Endothelial cell of umbilical vein (primary cell): ENCODE data around the gene SUSD6. TPM values are rescaled to one million over a fixed set of nuclear protein-coding genes. Genes with fewer than 3 reads are reported as not detected.
"Not testable (repeated sequence)": the region's sequence is repeated elsewhere in the genome, so short reads cannot be mapped to it uniquely, and the experiment has no call there.

Experiments
- BruUV-seq: library from RNA; stranded (reverse); fragments of 400-500 nt; replicated peaks from 2 replicates; lab custom pipeline; 2021; lab: Mats Ljungman, UMichigan
- CTCF ChIA-PET: fragments of 300-600, 350-600 bp; sonication (Branson Sonifier 250); formaldehyde crosslinking; loops from one replicate; lab custom pipeline; 2021; ENCODE audit warnings: antibody characterized with exemption, inconsistent platforms; lab: Charles Lee
- POLR2A ChIA-PET: fragments of 300-600, 350-600 bp; sonication (Branson Sonifier 250); formaldehyde crosslinking; loops from one replicate; lab custom pipeline; 2021; ENCODE audit warnings: antibody characterized with exemption, inconsistent platforms; lab: Charles Lee
- DNase-seq: peaks from one replicate; pipeline ENCODE4 v3.0.0-alpha.2; 2011; ENCODE audit warnings: low read depth, low spot score
- FAIRE-seq: peaks from 2 replicates; lab custom pipeline; 2011; peaks lifted over from hg19 to GRCh38; lab: Jason Lieb, UNC
- H2AFZ ChIP-seq: 2 replicates; pipeline ENCODE4 v1.6.0; 2012; ENCODE audit warnings: low read depth, low read length, control low read depth, inconsistent platforms
- H3K27ac ChIP-seq: 2 replicates; pipeline ENCODE4 v1.5.1; 2011; ENCODE audit warnings: low read depth, mild to moderate bottlenecking, control low read depth, low read length, moderate library complexity; ENCODE audit not compliant: insufficient read depth
- H3K27me3 ChIP-seq, 2 experiments: 2 replicates each; pipeline versions ENCODE4 v1.6.0 to v1.6.1; 2011; ENCODE audit warnings: low read length in 2 of 2, mixed read lengths in 1 of 2; ENCODE audit not compliant: control insufficient read depth in 2 of 2, insufficient read depth in 2 of 2
- H3K36me3 ChIP-seq, 2 experiments: 2 replicates in 1 of 2; 3 replicates in 1 of 2; pipeline ENCODE4 v1.5.1; 2011; ENCODE audit warnings: low read length in 2 of 2, mild to moderate bottlenecking in 1 of 2, moderate library complexity in 1 of 2; ENCODE audit not compliant: control insufficient read depth in 2 of 2, insufficient read depth in 2 of 2; ENCODE audit errors: extremely low read depth in 1 of 2
- H3K4me1 ChIP-seq: 3 replicates; pipeline ENCODE4 v1.5.1; 2011; ENCODE audit warnings: mild to moderate bottlenecking, low read length; ENCODE audit not compliant: control insufficient read depth, insufficient read depth; ENCODE audit errors: extremely low read depth
- H3K4me2 ChIP-seq: 2 replicates; pipeline ENCODE4 v1.6.1; 2011; ENCODE audit warnings: low read length, control low read depth, mixed read lengths; ENCODE audit not compliant: insufficient read depth
- H3K4me3 ChIP-seq, 3 experiments: fragments of 200-600 bp in 1 of 3; sonication (generic), shearing (Covaris generic) in 1 of 3; replicated peaks in 1 of 3; 2 replicates each; pipeline ENCODE4 v1.5.1; 2011 to 2016; ENCODE audit warnings: control low read depth in 3 of 3, low read length in 3 of 3, mild to moderate bottlenecking in 2 of 3, inconsistent platforms in 1 of 3, low read depth in 1 of 3, moderate library complexity in 1 of 3; ENCODE audit not compliant: insufficient read depth in 1 of 3
- H3K79me2 ChIP-seq: 2 replicates; pipeline ENCODE4 v1.6.0; 2012; ENCODE audit warnings: low read length, inconsistent platforms; ENCODE audit not compliant: control insufficient read depth, insufficient read depth
- H3K9ac ChIP-seq: replicated peaks from 2 replicates; pipeline ENCODE3; 2011; ENCODE audit warnings: low read length, control low read depth; ENCODE audit not compliant: insufficient read depth; ENCODE audit errors: extremely low read depth
- H3K9me1 ChIP-seq: replicated peaks from 3 replicates; pipeline ENCODE4 v1.6.0; 2011; ENCODE audit warnings: mild to moderate bottlenecking, low read length; ENCODE audit not compliant: control insufficient read depth, insufficient read depth; ENCODE audit errors: extremely low read depth
- H3K9me3 ChIP-seq: replicated peaks from 2 replicates; pipeline ENCODE4 v1.5.1; 2012; ENCODE audit warnings: low read length, inconsistent platforms; ENCODE audit not compliant: control insufficient read depth, insufficient read depth
- H4K20me1 ChIP-seq: replicated peaks from 2 replicates; pipeline ENCODE3; 2011; ENCODE audit warnings: mild to moderate bottlenecking, low read length; ENCODE audit not compliant: control insufficient read depth, insufficient read depth; ENCODE audit errors: extremely low read depth
- CTCF ChIP-seq, 2 donors: IDR thresholded peaks; 1 replicate in 1 of 2; 2 replicates in 1 of 2; pipeline ENCODE4 v1.5.1; 2011; ENCODE audit warnings: low read length in 2 of 2, mild to moderate bottlenecking in 2 of 2, moderate library complexity in 2 of 2, control low read depth in 1 of 2, inconsistent platforms in 1 of 2, low read depth in 1 of 2; ENCODE audit not compliant: insufficient read depth in 1 of 2; ENCODE audit errors: extremely low read depth in 1 of 2
- EZH2 ChIP-seq: IDR thresholded peaks from 2 replicates; pipeline ENCODE4 v1.6.1; 2012; ENCODE audit warnings: borderline replicate concordance, low read depth, mild to moderate bottlenecking, moderate library complexity, low read length, inconsistent platforms; ENCODE audit not compliant: severe bottlenecking
- FOS ChIP-seq: IDR thresholded peaks from 2 replicates; pipeline ENCODE4 v1.6.1; 2011; ENCODE audit warnings: mild to moderate bottlenecking, low read length, moderate library complexity, borderline replicate concordance; ENCODE audit not compliant: insufficient read depth
- GATA2 ChIP-seq: IDR thresholded peaks from 2 replicates; pipeline ENCODE4 v1.7.0; 2011; ENCODE audit warnings: low read depth, mild to moderate bottlenecking, moderate library complexity, mixed read lengths, low read length; ENCODE audit not compliant: insufficient read length, insufficient read depth
- JUN ChIP-seq: IDR thresholded peaks from 2 replicates; pipeline ENCODE4 v1.6.1; 2011; ENCODE audit warnings: borderline replicate concordance, low read depth; ENCODE audit not compliant: insufficient read length, insufficient read depth
- MAX ChIP-seq: IDR thresholded peaks from 2 replicates; pipeline ENCODE4 v1.6.1; 2011; ENCODE audit not compliant: insufficient read depth, insufficient read length
- MYC ChIP-seq: IDR thresholded peaks from one replicate; pipeline ENCODE4 v1.6.1; 2011; ENCODE audit warnings: mild to moderate bottlenecking, low read depth, low read length
- POLR2A ChIP-seq: IDR thresholded peaks from 2 replicates; pipeline ENCODE4 v1.6.1; 2012; ENCODE audit warnings: low read depth, mild to moderate bottlenecking, control low read depth, low read length
- POLR2AphosphoS5 ChIP-seq: IDR thresholded peaks from 2 replicates; pipeline ENCODE4 v1.6.1; 2012; ENCODE audit warnings: low read depth, mild to moderate bottlenecking, control low read depth, low read length, moderate library complexity; ENCODE audit not compliant: insufficient read depth
- dilution Hi-C: fragments of 300-500 bp; cut with MboI; formaldehyde crosslinking; loops from one replicate; pipeline ENCODE4 v1.15.0; 2019; ENCODE audit warnings: low sequenced_read_pairs; ENCODE audit not compliant: extremely low pct_ligation_motif_present
- intact Hi-C: fragments of 100-400 bp; cut with micrococcal nuclease; formaldehyde crosslinking; loops from one replicate; pipeline ENCODE4 v1.10.0; 2022
- polyA plus RNA-seq, 4 experiments: library from polyadenylated mRNA; depleted of rRNA in 3 of 4; stranded (reverse) in 3 of 4; unstranded in 1 of 4; fragments of >200 nt; gene quantifications; 2 replicates each; pipeline versions ENCODE4 v1.2.1 to v1.2.3, GENCODE V29; 2011 to 2012; ENCODE audit warnings: missing spikeins in 1 of 4
- total RNA-seq: library from RNA; stranded (reverse); gene quantifications from 2 replicates; pipeline ENCODE4 v1.2.3, GENCODE V29; 2021

Gene SUSD6
- total and polyA plus RNA-seq, 2 donors (not counting 3 experiments of a cell fraction or from before 2014, with no cell fraction given), result 13.4 to 19.5 TPM

GRCh38 chr14:69727860-69728259 is 116.5 kb downstream of the SUSD6 start:
- ChIA-PET POLR2A (interaction anchor here (1.1 kb wide), 1 partner anchor 39 kb away, joined by 3 read pairs; the partner anchor contains the start of gene SRSF5), CTCF (interaction anchor here (1.0 to 4.6 kb wide), 9 partner anchors 10 to 182 kb away, joined by 3 to 124 read pairs (median 6); partner anchors contain the start of genes CCDC177 and SUSD6)
- dilution Hi-C loops (no loop called here), intact Hi-C loops (loop anchor here (1.0 to 10.0 kb wide), 7 partner anchors 11 to 253 kb away; partner anchors contain the start of gene SUSD6)
- no peak overlapping the region for H3K27ac ChIP-seq
- H3K4me2 ChIP-seq, result no peak overlapping the region
- no peak for DNase-seq
- no peak overlapping the region for H3K9ac ChIP-seq
- no peak for FAIRE-seq
- no peaks in the 10 kb centered on the region for H4K20me1 ChIP-seq
- H3K27me3 ChIP-seq, result no peaks in the 10 kb centered on the region
- H2AFZ ChIP-seq, result no peak overlapping the region
- H3K9me3 ChIP-seq, result no peaks in the 10 kb centered on the region
- no TSS peak for BruUV-seq
- H3K4me3 ChIP-seq, result no peak overlapping the region
- H3K4me1 ChIP-seq, result peaks cover 5% of the 10 kb centered on the region
- no peaks in the 10 kb centered on the region for H3K79me2 ChIP-seq
- H3K9me1 ChIP-seq, result no peaks in the 10 kb centered on the region
- H3K36me3 ChIP-seq, result no peaks in the 10 kb centered on the region
- TF ChIP-seq EZH2, result no peak
- no peak for TF ChIP-seq JUN
- TF ChIP-seq FOS, result no peak
- no peak for TF ChIP-seq CTCF (IDR thresholded peaks at IDR 0.05; ENCODE audit: extremely low read depth in 1 of 2, insufficient read depth in 1 of 2, low read depth in 1 of 2, low read length in 2 of 2)
- no peak for TF ChIP-seq POLR2A
- no peak for TF ChIP-seq MAX
- no peak for TF ChIP-seq POLR2AphosphoS5
- no peak for TF ChIP-seq MYC
- no peak for TF ChIP-seq GATA2

GRCh38 chr14:69731919-69732598 is 120.7 kb downstream of the SUSD6 start:
- H3K27ac ChIP-seq, H3K9me3 ChIP-seq, H3K79me2 ChIP-seq, H3K27me3 ChIP-seq, H4K20me1 ChIP-seq, H3K4me3 ChIP-seq, H3K9me1 ChIP-seq, H3K9ac ChIP-seq, H3K4me2 ChIP-seq, H2AFZ ChIP-seq, POLR2A ChIA-PET, H3K4me1 ChIP-seq, H3K36me3 ChIP-seq, DNase-seq, dilution Hi-C loops, BruUV-seq, FAIRE-seq: not testable (repeated sequence)
- intact Hi-C loops, result loop anchor here (1.0 to 5.0 kb wide), 4 partner anchors 86 to 295 kb away; partner anchors contain the start of gene SMOC1
- CTCF ChIA-PET, result interaction anchor here (0.7 to 3.8 kb wide), 9 partner anchors 12 to 342 kb away, joined by 4 to 133 read pairs (median 20); partner anchors contain the start of gene SRSF5
